Activated CD4-positive, alpha-beta T cell treated with anti-CD3 and anti-CD28 coated beads, Interleukin-2, amount 10 ng/mL, durations not matched to agents 24 days and 14 days (primary cell): ENCODE measurements around the gene PTPRD. TPM values are rescaled to one million over a fixed set of nuclear protein-coding genes. Genes with fewer than 3 reads are reported as not detected.
"Not testable (repeated sequence)": the region's sequence is repeated elsewhere in the genome, so short reads cannot be mapped to it uniquely, and the experiment has no call there.

ENCODE experiments used
- DNase-seq: peaks from one replicate; pipeline ENCODE4 v3.0.0; 2022
- H3K27ac Mint-ChIP-seq: one replicate; pipeline ENCODE4 v1.8.0; 2022; ENCODE audit warnings: mild to moderate bottlenecking, mixed read lengths
- H3K27me3 Mint-ChIP-seq: one replicate; pipeline ENCODE4 v1.8.0; 2022; ENCODE audit warnings: mixed read lengths
- H3K36me3 Mint-ChIP-seq: one replicate; pipeline ENCODE4 v1.8.0; 2022; ENCODE audit warnings: low read depth, mild to moderate bottlenecking, mixed read lengths
- H3K4me1 Mint-ChIP-seq: one replicate; pipeline ENCODE4 v1.8.0; 2021; ENCODE audit warnings: mixed read lengths
- H3K4me3 Mint-ChIP-seq: one replicate; pipeline ENCODE4 v1.8.0; 2022; ENCODE audit warnings: mild to moderate bottlenecking, moderate library complexity, mixed read lengths
- H3K9me3 Mint-ChIP-seq: one replicate; pipeline ENCODE4 v1.8.0; 2021; ENCODE audit warnings: mixed read lengths
- intact Hi-C: fragments of 100-400 bp; cut with micrococcal nuclease; formaldehyde crosslinking; loops from one replicate; pipeline ENCODE4 v1.15.1; 2023
- total RNA-seq: library from RNA; stranded (reverse); gene quantifications from 2 replicates; pipeline ENCODE4 v1.2.3, GENCODE V29; 2022

Gene PTPRD
- total RNA-seq, 1 donor from 2014 or later, result not detected

- DNase-seq, result no peak
- intact Hi-C loops, result no loop called here
- H3K27me3 Mint-ChIP-seq, result no peaks in the 10 kb centered on the region
- no peaks in the 10 kb centered on the region for H3K36me3 Mint-ChIP-seq
- no peak overlapping the region for H3K27ac Mint-ChIP-seq
- no peaks in the 10 kb centered on the region for H3K4me1 Mint-ChIP-seq
- H3K4me3 Mint-ChIP-seq, result no peak overlapping the region
- no peaks in the 10 kb centered on the region for H3K9me3 Mint-ChIP-seq
Observed at GRCh38 chr9:9410736-9411135, 1202.1 kb downstream of the PTPRD start.

DNA sequence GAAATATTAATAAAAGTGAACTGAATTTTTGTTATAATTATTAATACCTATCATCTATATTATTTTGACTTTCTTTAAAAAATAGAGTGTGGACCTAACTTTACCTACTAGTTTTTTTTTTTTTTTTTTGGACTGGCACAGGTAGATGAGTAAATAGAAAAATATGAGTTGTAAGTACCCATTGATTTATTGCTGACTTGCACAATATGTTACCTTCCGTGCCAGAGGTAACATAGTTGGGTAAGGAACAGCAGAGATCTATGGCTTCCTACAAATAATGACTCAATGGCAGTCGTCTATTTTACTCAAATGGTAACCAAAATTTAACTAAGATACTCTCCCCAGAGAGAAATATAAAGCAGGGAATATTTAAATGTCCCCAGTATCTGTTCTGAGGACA is 1212.8 kb downstream of the PTPRD start:
- H3K36me3 Mint-ChIP-seq, result no peaks in the 10 kb centered on the region
- no peaks in the 10 kb centered on the region for H3K27me3 Mint-ChIP-seq
- no peaks in the 10 kb centered on the region for H3K4me1 Mint-ChIP-seq
- DNase-seq, result no peak
- no peak overlapping the region for H3K4me3 Mint-ChIP-seq
- no peak overlapping the region for H3K27ac Mint-ChIP-seq
- intact Hi-C loops, result no loop called here
- H3K9me3 Mint-ChIP-seq, result peaks cover 4% of the 10 kb centered on the region

- no peak for DNase-seq
- Mint-ChIP-seq H3K9me3 (peaks cover 4% of the 10 kb centered on the region), H3K4me3 (no peak overlapping the region), H3K4me1 (no peaks in the 10 kb centered on the region), H3K36me3 (no peaks in the 10 kb centered on the region), H3K27ac (no peak overlapping the region), H3K27me3 (no peaks in the 10 kb centered on the region)
- intact Hi-C loops, result no loop called here
Observed at GRCh38 chr9:9396518-9396917, 1216.3 kb downstream of the PTPRD start.

GRCh38 chr9:9395539-9395938 is 1217.3 kb downstream of the PTPRD start:
- intact Hi-C loops, result no loop called here
- H3K4me1 Mint-ChIP-seq, result no peaks in the 10 kb centered on the region
- DNase-seq, result no peak
- H3K36me3 Mint-ChIP-seq, result no peaks in the 10 kb centered on the region
- no peaks in the 10 kb centered on the region for H3K27me3 Mint-ChIP-seq
- no peak overlapping the region for H3K4me3 Mint-ChIP-seq
- no peak overlapping the region for H3K27ac Mint-ChIP-seq
- peaks cover 4% of the 10 kb centered on the region for H3K9me3 Mint-ChIP-seq

DNA sequence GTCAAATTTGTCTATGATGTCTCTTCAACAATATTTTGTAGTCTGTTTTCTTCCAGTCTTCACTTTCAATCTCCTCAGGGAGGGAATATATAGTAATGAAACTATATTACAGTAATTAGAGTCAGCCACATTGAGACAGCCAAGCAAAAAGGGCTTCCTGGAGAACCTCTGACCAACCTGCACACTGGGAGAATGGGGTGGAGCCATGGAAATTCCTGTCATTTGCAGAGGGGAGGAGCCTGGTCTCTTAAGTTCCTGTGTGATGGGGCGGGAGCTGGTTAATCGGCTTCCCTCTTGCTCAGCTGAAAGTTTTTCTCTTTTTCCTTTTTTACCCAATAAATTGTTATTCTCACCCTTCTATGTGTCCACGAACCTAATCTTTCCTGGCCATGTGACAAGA is 1220.0 kb downstream of the PTPRD start:
- no peaks in the 10 kb centered on the region for H3K27me3 Mint-ChIP-seq
- H3K36me3 Mint-ChIP-seq, result no peaks in the 10 kb centered on the region
- intact Hi-C loops, result no loop called here
- H3K4me3 Mint-ChIP-seq, result no peak overlapping the region
- DNase-seq, result no peak
- no peak overlapping the region for H3K27ac Mint-ChIP-seq
- no peaks in the 10 kb centered on the region for H3K9me3 Mint-ChIP-seq
- no peaks in the 10 kb centered on the region for H3K4me1 Mint-ChIP-seq

- no peak overlapping the region for H3K27ac Mint-ChIP-seq
- no peak overlapping the region for H3K4me3 Mint-ChIP-seq
- no peak for DNase-seq
- no peaks in the 10 kb centered on the region for H3K9me3 Mint-ChIP-seq
- H3K4me1 Mint-ChIP-seq, result no peaks in the 10 kb centered on the region
- intact Hi-C loops, result no loop called here
- no peaks in the 10 kb centered on the region for H3K36me3 Mint-ChIP-seq
- H3K27me3 Mint-ChIP-seq, result no peaks in the 10 kb centered on the region
Observed at GRCh38 chr9:9389904-9390303, 1222.9 kb downstream of the PTPRD start.

DNA sequence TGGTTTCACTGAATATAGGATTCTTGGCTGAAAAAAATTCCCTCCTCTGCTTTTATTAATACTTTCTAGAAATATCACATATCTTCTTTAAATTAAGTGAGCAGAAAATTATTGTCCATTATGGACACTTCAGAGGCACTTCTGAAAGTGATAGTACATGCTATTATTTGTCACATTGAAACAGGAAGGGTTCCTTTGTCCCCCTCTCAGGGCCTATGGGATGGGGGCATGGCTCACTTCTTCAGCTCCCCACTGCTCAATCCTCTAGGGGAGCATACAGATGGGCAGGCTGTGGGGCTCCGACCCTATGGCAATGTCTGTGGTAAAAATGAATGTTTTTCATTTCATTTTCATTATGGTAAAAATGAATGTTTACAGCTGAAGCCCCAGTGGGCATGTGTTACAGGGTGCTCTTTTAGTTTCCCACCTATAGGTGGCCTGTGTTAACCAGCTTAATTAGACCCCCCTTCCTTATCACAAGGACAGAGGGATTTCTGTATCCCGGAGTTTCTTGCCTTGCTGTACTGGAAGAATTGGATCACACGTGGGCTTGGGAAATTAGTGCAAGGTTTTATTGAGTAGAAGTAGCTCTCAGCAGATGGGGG is 1225.2 kb downstream of the PTPRD start:
- intact Hi-C loops, result no loop called here
- Mint-ChIP-seq H3K36me3 (no peaks in the 10 kb centered on the region), H3K27me3 (no peaks in the 10 kb centered on the region), H3K27ac (no peak overlapping the region), H3K4me3 (no peak overlapping the region), H3K9me3 (no peaks in the 10 kb centered on the region), H3K4me1 (no peaks in the 10 kb centered on the region)
- DNase-seq, result no peak

DNA sequence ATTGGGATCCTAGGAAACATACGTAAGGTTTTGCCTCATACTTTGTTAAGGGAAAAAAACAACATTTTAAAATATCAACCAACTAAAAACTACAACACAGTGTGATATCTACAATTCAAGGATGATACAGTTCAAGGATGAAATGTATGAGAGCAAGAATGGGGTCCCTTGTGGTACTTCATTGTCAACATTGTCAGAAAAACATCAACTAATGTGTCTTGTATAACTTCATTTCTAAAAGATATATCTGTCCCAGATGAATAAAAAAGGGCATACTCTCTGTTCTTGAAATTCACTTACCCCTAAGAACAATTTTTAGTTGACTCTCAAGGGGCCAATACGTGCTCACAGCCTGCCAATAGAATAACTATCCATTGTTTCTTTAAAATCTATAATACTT is 1250.5 kb downstream of the PTPRD start:
- Mint-ChIP-seq H3K36me3 (no peaks in the 10 kb centered on the region), H3K27me3 (no peaks in the 10 kb centered on the region), H3K4me1 (no peaks in the 10 kb centered on the region), H3K4me3 (no peak overlapping the region), H3K27ac (no peak overlapping the region), H3K9me3 (no peaks in the 10 kb centered on the region)
- DNase-seq, result no peak
- intact Hi-C loops, result no loop called here

GRCh38 chr9:9352877-9353481 is 1259.8 kb downstream of the PTPRD start:
- no peaks in the 10 kb centered on the region for H3K27me3 Mint-ChIP-seq
- no peak overlapping the region for H3K27ac Mint-ChIP-seq
- no peak for DNase-seq
- no peaks in the 10 kb centered on the region for H3K9me3 Mint-ChIP-seq
- H3K4me1 Mint-ChIP-seq, result no peaks in the 10 kb centered on the region
- no peak overlapping the region for H3K4me3 Mint-ChIP-seq
- intact Hi-C loops, result no loop called here
- H3K36me3 Mint-ChIP-seq, result no peaks in the 10 kb centered on the region

GRCh38 chr9:9341203-9341602 is 1271.6 kb downstream of the PTPRD start:
- Mint-ChIP-seq H3K27me3 (no peaks in the 10 kb centered on the region), H3K36me3 (no peaks in the 10 kb centered on the region), H3K4me3 (no peak overlapping the region), H3K4me1 (no peaks in the 10 kb centered on the region), H3K9me3 (no peaks in the 10 kb centered on the region), H3K27ac (no peak overlapping the region)
- intact Hi-C loops, result no loop called here
- no peak for DNase-seq

DNA sequence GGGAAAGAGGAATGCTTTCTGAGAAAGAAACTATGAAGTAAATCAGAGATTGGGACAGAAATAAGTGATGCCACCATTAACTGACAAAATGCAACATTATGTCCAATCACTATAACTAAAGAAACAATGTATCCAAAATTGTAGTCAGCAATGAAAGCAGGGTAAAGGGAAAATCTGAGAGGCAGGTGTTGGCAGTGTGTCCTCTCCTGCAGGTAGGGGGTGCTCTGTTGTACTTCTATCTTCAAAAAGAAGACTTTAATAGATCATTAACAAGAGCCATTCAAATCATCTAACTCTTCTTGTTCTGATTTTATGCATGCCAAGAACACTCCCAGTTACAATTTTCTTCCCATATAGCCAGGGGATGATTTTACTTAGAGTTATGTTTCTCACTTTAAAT is 1275.7 kb downstream of the PTPRD start:
- H3K4me1 Mint-ChIP-seq, result no peaks in the 10 kb centered on the region
- H3K27me3 Mint-ChIP-seq, result no peaks in the 10 kb centered on the region
- H3K36me3 Mint-ChIP-seq, result no peaks in the 10 kb centered on the region
- intact Hi-C loops, result no loop called here
- DNase-seq, result no peak
- H3K9me3 Mint-ChIP-seq, result no peaks in the 10 kb centered on the region
- H3K27ac Mint-ChIP-seq, result no peak overlapping the region
- no peak overlapping the region for H3K4me3 Mint-ChIP-seq

DNA sequence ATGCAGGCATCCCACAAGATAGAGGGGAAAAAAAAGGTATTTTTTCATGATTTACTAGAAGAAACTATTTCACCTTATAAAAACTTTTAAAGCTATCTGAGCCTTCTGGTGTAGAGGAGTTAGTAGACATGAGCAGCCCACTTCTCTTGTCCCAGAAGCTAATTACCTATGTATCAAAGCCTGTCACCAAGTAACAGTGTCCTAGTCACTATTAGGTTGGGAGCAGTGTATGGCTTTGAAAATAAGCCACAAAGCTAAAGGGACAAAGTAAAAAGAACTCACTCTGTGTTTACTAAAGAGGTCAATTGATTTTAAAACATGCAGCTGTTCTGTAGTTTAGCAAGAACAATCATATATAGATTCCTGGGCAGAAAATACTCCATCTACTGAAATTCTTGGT is 1286.1 kb downstream of the PTPRD start:
- Mint-ChIP-seq H3K27me3 (no peaks in the 10 kb centered on the region), H3K27ac (no peak overlapping the region), H3K36me3 (no peaks in the 10 kb centered on the region), H3K4me3 (no peak overlapping the region), H3K9me3 (no peaks in the 10 kb centered on the region), H3K4me1 (no peaks in the 10 kb centered on the region)
- no peak for DNase-seq
- intact Hi-C loops, result no loop called here

DNA sequence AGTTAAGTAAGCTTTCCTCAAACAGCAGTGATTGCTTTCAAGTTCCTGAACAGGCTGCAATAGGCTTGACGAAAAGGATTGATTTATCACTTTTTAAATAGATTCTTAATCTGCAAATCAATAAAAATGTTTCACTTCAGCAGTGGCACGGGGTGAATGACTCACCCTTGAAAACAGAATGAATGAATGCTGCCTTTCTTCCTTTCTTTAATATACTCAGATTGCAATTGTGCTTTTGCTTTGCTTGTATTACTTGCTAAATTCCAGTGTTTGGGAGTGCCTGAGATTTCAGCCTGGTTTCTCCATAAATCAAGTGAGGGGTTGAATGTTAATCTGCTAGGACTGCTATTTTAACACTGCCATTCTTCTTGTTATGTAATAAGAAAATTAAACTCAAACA is 1293.8 kb downstream of the PTPRD start:
- Mint-ChIP-seq H3K4me1 (no peaks in the 10 kb centered on the region), H3K27me3 (no peaks in the 10 kb centered on the region), H3K27ac (no peak overlapping the region), H3K36me3 (no peaks in the 10 kb centered on the region), H3K9me3 (no peaks in the 10 kb centered on the region), H3K4me3 (no peak overlapping the region)
- no peak for DNase-seq
- intact Hi-C loops, result no loop called here

GRCh38 chr9:9310743-9311142 is 1302.1 kb downstream of the PTPRD start:
- DNase-seq, H3K36me3 Mint-ChIP-seq, H3K27ac Mint-ChIP-seq, H3K4me3 Mint-ChIP-seq, H3K27me3 Mint-ChIP-seq, H3K9me3 Mint-ChIP-seq, H3K4me1 Mint-ChIP-seq, intact Hi-C loops: not testable (repeated sequence)

GRCh38 chr9:9305600-9305999 is 1307.2 kb downstream of the PTPRD start:
- Mint-ChIP-seq H3K4me1 (no peaks in the 10 kb centered on the region), H3K27ac (no peak overlapping the region), H3K27me3 (no peaks in the 10 kb centered on the region), H3K36me3 (no peaks in the 10 kb centered on the region), H3K4me3 (no peak overlapping the region), H3K9me3 (no peaks in the 10 kb centered on the region)
- no peak for DNase-seq
- intact Hi-C loops, result no loop called here
